ENCODE data around the gene NEU2. TPM values are rescaled to one million over a fixed set of nuclear protein-coding genes. Genes with fewer than 3 reads are reported as not detected.

Gene NEU2
- total and polyA plus RNA-seq, 2 of the 13 experiments (the other 11 are each of a cell fraction or from before 2014, with no cell fraction given) = not detected

GRCh38 chr2:233013027-233013461 lies 19.4 kb upstream of the NEU2 start, which contains the start of gene NGEF (continued):
- TF ChIP-seq, protein P1, sequence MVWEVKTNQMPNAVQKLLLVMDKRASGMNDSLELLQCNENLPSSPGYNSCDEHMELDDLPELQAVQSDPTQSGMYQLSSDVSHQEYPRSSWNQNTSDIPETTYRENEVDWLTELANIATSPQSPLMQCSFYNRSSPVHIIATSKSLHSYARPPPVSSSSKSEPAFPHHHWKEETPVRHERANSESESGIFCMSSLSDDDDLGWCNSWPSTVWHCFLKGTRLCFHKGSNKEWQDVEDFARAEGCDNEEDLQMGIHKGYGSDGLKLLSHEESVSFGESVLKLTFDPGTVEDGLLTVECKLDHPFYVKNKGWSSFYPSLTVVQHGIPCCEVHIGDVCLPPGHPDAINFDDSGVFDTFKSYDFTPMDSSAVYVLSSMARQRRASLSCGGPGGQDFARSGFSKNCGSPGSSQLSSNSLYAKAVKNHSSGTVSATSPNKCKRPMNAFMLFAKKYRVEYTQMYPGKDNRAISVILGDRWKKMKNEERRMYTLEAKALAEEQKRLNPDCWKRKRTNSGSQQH (CRISPR knock-in tag; IDR thresholded peaks at IDR 0.05; ENCODE audit: low read depth) = peak; percentile 79; the same call in 1 of the 2 replicates
- TF ChIP-seq ZNF672 (CRISPR knock-in tag; IDR thresholded peaks at IDR 0.05) (no peak), ZNF746 (CRISPR knock-in tag; IDR thresholded peaks at IDR 0.05) (peak; percentile 82; the same call in 1 of the 2 replicates), CHD2 (IDR thresholded peaks at IDR 0.05; ENCODE audit: low read depth, low read length) (no peak), DBP (CRISPR knock-in tag; IDR thresholded peaks at IDR 0.05; ENCODE audit: not compliant biosample characterization) (no peak), KDM3A (CRISPR knock-in tag; IDR thresholded peaks at IDR 0.05; ENCODE audit: low read depth) (peak; percentile 73; the same call in 1 of the 2 replicates), MED13 (CRISPR knock-in tag; IDR thresholded peaks at IDR 0.05) (0 out of 2 replicates have a peak, but pooled peaks have one; percentile 39), ZNF841 (CRISPR knock-in tag; IDR thresholded peaks at IDR 0.05; ENCODE audit: borderline replicate concordance) (no peak), ETV5 (CRISPR knock-in tag; IDR thresholded peaks at IDR 0.05; ENCODE audit: borderline replicate concordance) (peak; percentile 96), JUNB (CRISPR knock-in tag; IDR thresholded peaks at IDR 0.05; ENCODE audit: borderline replicate concordance) (no peak), ZNF577 (CRISPR knock-in tag; IDR thresholded peaks at IDR 0.05; ENCODE audit: borderline replicate concordance, low read depth) (no peak), ZNF761 (CRISPR knock-in tag; conservative IDR thresholded peaks at IDR 0.05) (0 out of 2 replicates have a peak, but pooled peaks have one; percentile 56), ZNF678 (CRISPR knock-in tag; IDR thresholded peaks at IDR 0.05) (no peak; the same call in 1 of the 2 replicates), ZNF878 (CRISPR knock-in tag; IDR thresholded peaks at IDR 0.05) (peak; percentile 92), KDM6A (CRISPR knock-in tag; IDR thresholded peaks at IDR 0.05; ENCODE audit: low read depth) (peak; percentile 99), HNF4G (IDR thresholded peaks at IDR 0.05; ENCODE audit: borderline replicate concordance, low read depth, low read length) (peak; percentile 98), HNF4G (CRISPR knock-in tag; IDR thresholded peaks at IDR 0.05; ENCODE audit: borderline replicate concordance, low read depth) (peak; percentile 97), ZNF260 (CRISPR knock-in tag; IDR thresholded peaks at IDR 0.05; ENCODE audit: borderline replicate concordance, low read depth) (no peak), SP140L (CRISPR knock-in tag; IDR thresholded peaks at IDR 0.05; ENCODE audit: borderline replicate concordance) (no peak), TCF12 (IDR thresholded peaks at IDR 0.05) (no peak), TCF12 (CRISPR knock-in tag; IDR thresholded peaks at IDR 0.05) (peak; percentile 34; the same call in 1 of the 2 replicates), POLR2A (IDR thresholded peaks at IDR 0.05; ENCODE audit: insufficient read depth in 1 of 2, low read depth in 2 of 2, low read length in 2 of 2) (peak; percentile 82 to 93), HES4 (CRISPR knock-in tag; IDR thresholded peaks at IDR 0.05; ENCODE audit: borderline replicate concordance) (no peak), MIXL1 (CRISPR knock-in tag; IDR thresholded peaks at IDR 0.05) (peak; percentile 80; the same call in 1 of the 2 replicates), ZBTB21 (CRISPR knock-in tag; IDR thresholded peaks at IDR 0.05) (no peak; the same call in 1 of the 2 replicates), MYNN (CRISPR knock-in tag; IDR thresholded peaks at IDR 0.05; ENCODE audit: low read depth) (peak; percentile 75; the same call in 1 of the 2 replicates), FOXM1 (CRISPR knock-in tag; IDR thresholded peaks at IDR 0.05) (no peak)
- TF ChIP-seq, protein P2, sequence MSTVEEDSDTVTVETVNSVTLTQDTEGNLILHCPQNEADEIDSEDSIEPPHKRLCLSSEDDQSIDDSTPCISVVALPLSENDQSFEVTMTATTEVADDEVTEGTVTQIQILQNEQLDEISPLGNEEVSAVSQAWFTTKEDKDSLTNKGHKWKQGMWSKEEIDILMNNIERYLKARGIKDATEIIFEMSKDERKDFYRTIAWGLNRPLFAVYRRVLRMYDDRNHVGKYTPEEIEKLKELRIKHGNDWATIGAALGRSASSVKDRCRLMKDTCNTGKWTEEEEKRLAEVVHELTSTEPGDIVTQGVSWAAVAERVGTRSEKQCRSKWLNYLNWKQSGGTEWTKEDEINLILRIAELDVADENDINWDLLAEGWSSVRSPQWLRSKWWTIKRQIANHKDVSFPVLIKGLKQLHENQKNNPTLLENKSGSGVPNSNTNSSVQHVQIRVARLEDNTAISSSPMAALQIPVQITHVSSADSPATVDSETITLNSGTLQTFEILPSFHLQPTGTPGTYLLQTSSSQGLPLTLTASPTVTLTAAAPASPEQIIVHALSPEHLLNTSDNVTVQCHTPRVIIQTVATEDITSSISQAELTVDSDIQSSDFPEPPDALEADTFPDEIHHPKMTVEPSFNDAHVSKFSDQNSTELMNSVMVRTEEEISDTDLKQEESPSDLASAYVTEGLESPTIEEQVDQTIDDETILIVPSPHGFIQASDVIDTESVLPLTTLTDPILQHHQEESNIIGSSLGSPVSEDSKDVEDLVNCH (CRISPR knock-in tag; IDR thresholded peaks at IDR 0.05) = no peak
- TF ChIP-seq, protein P3, sequence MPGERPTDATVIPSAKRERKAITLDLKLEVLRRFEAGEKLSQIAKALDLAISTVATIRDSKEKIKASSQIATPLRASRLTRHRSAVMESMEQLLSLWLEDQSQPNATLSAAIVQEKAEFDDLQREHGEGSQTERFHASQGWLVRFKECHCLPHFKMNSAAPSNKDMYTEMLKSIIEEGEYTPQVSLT (CRISPR knock-in tag; IDR thresholded peaks at IDR 0.05; ENCODE audit: borderline replicate concordance, low read depth) = no peak

Measured in HepG2 (cell line).